Adipocyte (in vitro differentiated cells): ENCODE results near the gene DPYSL3.

Source experiments
- DNase-seq: peaks from one replicate; pipeline ENCODE4 v3.0.0-alpha.2; 2015; ENCODE audit warnings: low read depth
- H3K27me3 ChIP-seq: replicated peaks from 2 replicates; pipeline ENCODE4 v1.7.0; 2013; ENCODE audit warnings: mild to moderate bottlenecking, low read length, moderate library complexity; ENCODE audit not compliant: control insufficient read depth, insufficient read depth
- H3K36me3 ChIP-seq: 2 replicates; pipeline ENCODE4 v1.7.0; 2013; ENCODE audit warnings: low read length, mild to moderate bottlenecking, moderate library complexity; ENCODE audit not compliant: control insufficient read depth, insufficient read depth, severe bottlenecking
- H3K4me1 ChIP-seq: 2 replicates; pipeline ENCODE4 v1.7.0; 2013; ENCODE audit warnings: mild to moderate bottlenecking, low read length, moderate library complexity; ENCODE audit not compliant: control insufficient read depth, insufficient read depth
- H3K4me3 ChIP-seq: 2 replicates; pipeline ENCODE4 v1.7.0; 2013; ENCODE audit warnings: mild to moderate bottlenecking, low read length, moderate library complexity
- H3K9ac ChIP-seq: 2 replicates; pipeline ENCODE4 v1.7.0; 2013; ENCODE audit warnings: mild to moderate bottlenecking, low read length, moderate library complexity
- H3K9me3 ChIP-seq: 2 replicates; pipeline ENCODE4 v1.7.0; 2013; ENCODE audit warnings: mild to moderate bottlenecking, low read length, moderate library complexity; ENCODE audit not compliant: control insufficient read depth

The DPYSL3 gene

DNA sequence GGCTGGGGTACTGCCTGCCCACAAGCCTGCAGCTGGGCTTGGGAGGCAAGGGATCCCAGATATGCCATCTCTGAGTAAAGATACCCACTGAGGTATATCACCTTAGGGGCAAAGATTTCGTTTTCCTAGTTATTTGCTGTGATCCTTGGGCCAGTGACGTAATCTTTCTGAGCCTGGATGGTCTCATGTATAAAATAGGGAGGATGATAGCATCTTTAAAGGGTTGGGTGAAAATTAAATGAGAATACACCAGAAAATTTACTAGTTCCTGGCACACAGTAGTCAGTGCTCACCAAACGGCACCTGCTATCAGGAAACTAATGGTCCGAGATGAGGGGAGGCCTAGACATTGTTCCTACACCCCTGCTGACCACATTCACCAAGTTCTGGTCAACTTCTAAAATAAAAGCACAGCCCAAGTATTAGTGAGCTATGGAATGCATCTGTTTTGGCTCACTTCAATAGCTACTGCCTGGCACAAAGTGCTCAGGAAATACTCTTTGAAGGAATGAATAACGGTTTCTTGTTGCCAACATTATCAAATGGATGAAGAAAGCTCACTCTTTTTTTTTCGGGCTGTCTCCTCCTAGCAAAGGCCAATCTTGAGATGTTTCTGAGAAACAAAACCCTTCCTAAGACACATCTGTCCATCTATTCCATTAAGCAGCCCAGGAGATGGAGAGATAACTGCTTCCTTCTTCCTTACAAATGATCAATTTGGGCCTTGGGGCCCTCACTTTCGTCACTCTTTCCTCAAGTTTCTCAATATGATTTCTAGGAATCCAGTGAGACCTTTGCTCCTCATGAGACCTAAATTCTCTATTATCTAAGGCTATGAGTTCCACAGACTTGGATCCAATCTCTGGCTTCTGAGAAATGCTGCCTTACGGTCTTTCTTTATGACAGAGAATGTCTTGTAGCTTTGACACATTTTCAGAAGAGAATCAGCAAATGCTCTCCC lies 98.2 kb downstream of the DPYSL3 start:
- no peak for DNase-seq
- Histone ChIP-seq H3K27me3 (no peaks in the 10 kb centered on the region), H3K9ac (no peak overlapping the region), H3K36me3 (no peaks in the 10 kb centered on the region), H3K9me3 (no peaks in the 10 kb centered on the region), H3K4me1 (peaks cover 51% of the 10 kb centered on the region), H3K4me3 (no peak overlapping the region)

GRCh38 chr5:147410496-147411358 lies 99.1 kb downstream of the DPYSL3 start:
- no peak overlapping the region for H3K4me3 ChIP-seq
- peaks cover 52% of the 10 kb centered on the region for H3K4me1 ChIP-seq
- peak; percentile 25 for DNase-seq
- H3K9me3 ChIP-seq = no peaks in the 10 kb centered on the region
- no peaks in the 10 kb centered on the region for H3K27me3 ChIP-seq
- no peak overlapping the region for H3K9ac ChIP-seq
- H3K36me3 ChIP-seq = no peaks in the 10 kb centered on the region

- H3K9me3 ChIP-seq = no peaks in the 10 kb centered on the region
- DNase-seq = no peak
- H3K9ac ChIP-seq = no peak overlapping the region
- H3K27me3 ChIP-seq = no peaks in the 10 kb centered on the region
- H3K36me3 ChIP-seq = no peaks in the 10 kb centered on the region
- H3K4me1 ChIP-seq = peaks cover 60% of the 10 kb centered on the region
- no peak overlapping the region for H3K4me3 ChIP-seq
These were observed 100.9 kb downstream of the DPYSL3 start for GRCh38 chr5:147408980-147409379.

GRCh38 chr5:147407094-147407681 lies 102.7 kb downstream of the DPYSL3 start:
- peaks cover 63% of the 10 kb centered on the region for H3K4me1 ChIP-seq
- no peaks in the 10 kb centered on the region for H3K27me3 ChIP-seq
- no peaks in the 10 kb centered on the region for H3K9me3 ChIP-seq
- no peak for DNase-seq
- no peak overlapping the region for H3K4me3 ChIP-seq
- H3K9ac ChIP-seq = no peak overlapping the region
- H3K36me3 ChIP-seq = no peaks in the 10 kb centered on the region

- H3K4me3 ChIP-seq = no peak overlapping the region
- no peak for DNase-seq
- H3K36me3 ChIP-seq = no peaks in the 10 kb centered on the region
- peaks cover 57% of the 10 kb centered on the region for H3K4me1 ChIP-seq
- H3K9me3 ChIP-seq = no peaks in the 10 kb centered on the region
- no peaks in the 10 kb centered on the region for H3K27me3 ChIP-seq
- H3K9ac ChIP-seq = no peak overlapping the region
These were observed 103.2 kb downstream of the DPYSL3 start for GRCh38 chr5:147406636-147407035.

DNA sequence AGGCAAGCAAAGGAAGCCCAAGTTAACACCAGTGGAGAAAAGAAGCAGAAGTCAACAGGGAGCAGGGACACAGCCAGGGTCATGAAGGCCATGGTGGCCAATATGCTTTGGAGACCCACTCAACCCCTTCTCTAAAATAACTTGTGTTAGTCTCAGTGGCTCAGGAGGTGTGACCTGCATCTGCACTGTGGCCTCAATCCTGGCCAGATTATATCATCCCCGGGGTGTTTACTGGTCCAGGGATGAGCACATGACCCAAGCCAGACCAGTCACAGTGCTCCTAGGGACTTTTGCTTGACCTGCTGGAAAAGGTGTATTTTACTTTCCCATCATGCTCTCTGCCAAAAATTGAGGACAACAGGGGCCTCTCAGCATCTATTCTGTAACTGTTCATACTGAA lies 105.2 kb downstream of the DPYSL3 start:
- H3K4me3 ChIP-seq = no peak overlapping the region
- peak overlapping the region; percentile 81 for H3K9ac ChIP-seq
- H3K36me3 ChIP-seq = no peaks in the 10 kb centered on the region
- H3K9me3 ChIP-seq = no peaks in the 10 kb centered on the region
- H3K4me1 ChIP-seq = peaks cover 44% of the 10 kb centered on the region
- H3K27me3 ChIP-seq = no peaks in the 10 kb centered on the region
- DNase-seq = no peak

DNA sequence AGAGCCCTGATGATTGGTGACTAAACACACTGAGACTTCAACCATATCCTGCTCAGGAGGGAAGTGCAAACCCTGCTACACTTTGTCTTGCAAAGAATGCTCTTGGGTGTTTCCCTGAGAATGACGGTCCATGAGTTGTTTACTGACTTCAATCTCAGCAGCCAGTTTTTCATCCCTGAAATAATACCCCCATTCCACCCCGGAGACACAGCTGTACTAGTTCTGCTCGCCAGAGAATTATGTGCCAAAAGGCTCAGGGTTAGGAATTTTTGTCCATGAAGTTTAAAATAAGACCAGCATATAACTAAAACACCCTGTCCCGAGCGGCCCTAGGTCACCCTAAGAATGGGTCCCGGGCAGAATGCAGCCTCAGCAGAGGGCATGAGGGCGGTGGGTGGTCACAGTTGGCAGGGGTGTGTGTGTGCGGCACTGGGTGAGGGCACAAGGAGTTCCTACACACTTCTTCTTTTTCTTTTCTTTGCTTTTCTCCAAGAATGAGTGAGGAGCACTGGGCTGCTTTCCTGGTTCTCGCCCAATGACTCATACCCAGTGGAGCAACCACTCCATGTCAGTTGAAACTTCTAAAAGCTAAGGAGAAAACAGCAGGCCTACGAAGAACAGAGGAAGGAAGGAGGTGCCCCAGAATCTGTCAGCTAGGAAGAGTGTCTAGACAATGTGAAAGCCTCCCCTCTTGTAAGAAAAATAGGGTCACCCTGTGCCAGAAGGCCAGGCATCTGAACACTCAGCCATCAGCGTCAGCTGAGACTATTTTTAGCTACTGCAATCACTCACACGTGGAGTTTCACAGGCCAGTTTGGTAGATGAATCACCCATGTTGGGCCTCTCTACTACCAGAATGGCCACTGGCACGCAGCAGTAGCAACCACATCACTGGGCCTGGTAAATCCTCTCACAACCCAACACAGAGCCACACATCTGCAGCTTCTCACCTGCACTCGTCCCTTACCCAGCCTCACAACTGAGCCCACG lies 105.9 kb downstream of the DPYSL3 start:
- H3K4me3 ChIP-seq = peak overlapping the region; percentile 69
- H3K4me1 ChIP-seq = peaks cover 44% of the 10 kb centered on the region
- H3K9ac ChIP-seq = peak overlapping the region; percentile 81
- peak; percentile 93 for DNase-seq
- H3K27me3 ChIP-seq = no peaks in the 10 kb centered on the region
- no peaks in the 10 kb centered on the region for H3K9me3 ChIP-seq
- H3K36me3 ChIP-seq = no peaks in the 10 kb centered on the region

- DNase-seq = no peak
- no peak overlapping the region for H3K4me3 ChIP-seq
- no peak overlapping the region for H3K9ac ChIP-seq
- H3K9me3 ChIP-seq = no peaks in the 10 kb centered on the region
- H3K27me3 ChIP-seq = no peaks in the 10 kb centered on the region
- no peaks in the 10 kb centered on the region for H3K36me3 ChIP-seq
- H3K4me1 ChIP-seq = peaks cover 39% of the 10 kb centered on the region
These were observed 109.0 kb downstream of the DPYSL3 start for GRCh38 chr5:147400881-147401280.

GRCh38 chr5:147400126-147400809 lies 109.6 kb downstream of the DPYSL3 start:
- no peak overlapping the region for H3K4me3 ChIP-seq
- no peaks in the 10 kb centered on the region for H3K27me3 ChIP-seq
- H3K36me3 ChIP-seq = no peaks in the 10 kb centered on the region
- no peak overlapping the region for H3K9ac ChIP-seq
- DNase-seq = no peak
- H3K4me1 ChIP-seq = peaks cover 39% of the 10 kb centered on the region
- no peaks in the 10 kb centered on the region for H3K9me3 ChIP-seq

DNA sequence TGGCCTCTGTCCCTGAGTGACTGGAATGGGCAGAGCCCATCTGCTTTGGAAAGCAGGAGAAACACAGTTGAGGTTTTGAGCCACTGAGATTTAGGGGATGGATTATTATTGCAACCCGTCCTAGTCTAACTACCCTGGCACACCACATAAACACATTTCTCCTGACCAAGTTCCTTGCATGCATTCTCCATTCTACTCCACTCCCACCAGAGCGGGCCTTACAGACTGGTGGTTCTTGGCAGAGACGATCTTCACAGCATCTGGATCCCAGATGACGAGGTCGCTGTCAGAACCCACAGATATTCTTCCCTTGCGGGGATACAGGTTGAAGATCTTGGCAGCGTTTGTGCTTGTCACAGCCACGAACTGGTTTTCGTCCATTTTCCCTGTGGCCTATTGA lies 111.0 kb downstream of the DPYSL3 start:
- DNase-seq = no peak
- H3K36me3 ChIP-seq = no peaks in the 10 kb centered on the region
- no peak overlapping the region for H3K4me3 ChIP-seq
- peaks cover 26% of the 10 kb centered on the region for H3K4me1 ChIP-seq
- H3K9ac ChIP-seq = no peak overlapping the region
- H3K9me3 ChIP-seq = no peaks in the 10 kb centered on the region
- no peaks in the 10 kb centered on the region for H3K27me3 ChIP-seq
